ENCODE measurements around the gene TP53RK. TPM values are rescaled to one million over a fixed set of nuclear protein-coding genes. Genes with fewer than 3 reads are reported as not detected.

Gene TP53RK
- polyA plus RNA-seq, 3 donors from 2014 or later = 17.5 to 23.9 (median 18.4) TPM

Other genes with a start within 250 kb of the TP53RK start
- gene ZNF334, start 175.9 kb downstream of the TP53RK start, polyA plus RNA-seq = under 1 TPM in 1 of 3 donors, not detected in 2; 0.18 TPM
- gene OCSTAMP, start 138.8 kb downstream of the TP53RK start, polyA plus RNA-seq = not detected
- under 1 TPM in 1 of 3 donors, not detected in 2; 0.26 TPM for gene SLC13A3, start 38.0 kb downstream of the TP53RK start, polyA plus RNA-seq
- gene SLC2A10, start 20.2 kb upstream of the TP53RK start, polyA plus RNA-seq = 1 to 10 TPM in 2 of 3 donors, not detected in 1; 1.3 to 3.0 TPM
- not detected for gene EYA2, start 205.4 kb upstream of the TP53RK start, polyA plus RNA-seq